SK-N-SH (cell line): Measurements from ENCODE around the gene C22orf31. TPM values are rescaled to one million over a fixed set of nuclear protein-coding genes. Genes with fewer than 3 reads are reported as not detected.

ENCODE experiments used
- CTCF ChIA-PET: fragments of 300-600, 350-600 bp; formaldehyde crosslinking; extraction: SDS; loops from one replicate; lab custom pipeline; 2021; lab: Yijun Ruan, JAX
- POLR2A ChIA-PET: fragments of 350-600 bp; sonication (Branson Sonifier 250); formaldehyde crosslinking; extraction: SDS; loops from one replicate; lab custom pipeline; 2020; ENCODE audit warnings: antibody characterized with exemption, inconsistent platforms; lab: Yijun Ruan, JAX
- DNase-seq: peaks from one replicate; pipeline ENCODE4 v3.0.0; 2012
- H2AFZ ChIP-seq: fragments of 200-600 bp; sonication (generic); 2 replicates; pipeline ENCODE4 v1.8.1; 2016; ENCODE audit warnings: antibody characterized with exemption, mild to moderate bottlenecking, low read depth
- H3F3A ChIP-seq: fragments of 200-600 bp; sonication (generic); replicated peaks from 2 replicates; pipeline ENCODE3; 2016; ENCODE audit warnings: antibody characterized with exemption, mild to moderate bottlenecking; ENCODE audit not compliant: insufficient read depth
- H3K27ac ChIP-seq, 2 experiments: fragments of 200-500 bp in 1 of 2; fragments of 200-600 bp in 1 of 2; sonication (Bioruptor generic) in 1 of 2; sonication (generic), shearing (Covaris generic) in 1 of 2; 2 replicates each; pipeline versions ENCODE4 v1.5.1 to v1.6.1; 2014 to 2016; ENCODE audit warnings: low read depth in 2 of 2, inconsistent platforms in 1 of 2, low read length in 1 of 2, mild to moderate bottlenecking in 1 of 2, mixed read lengths in 1 of 2
- H3K27me3 ChIP-seq: fragments of 200-600 bp; sonication (generic), shearing (Covaris generic); 2 replicates; pipeline ENCODE4 v1.6.1; 2016; ENCODE audit warnings: mixed run types; ENCODE audit not compliant: insufficient read depth
- H3K36me3 ChIP-seq, 2 experiments: fragments of 200-500 bp in 1 of 2; fragments of 200-600 bp in 1 of 2; sonication (Bioruptor generic) in 1 of 2; sonication (generic) in 1 of 2; replicated peaks in 1 of 2; 2 replicates each; pipeline versions ENCODE3 to v1.5.1; 2014 to 2016; ENCODE audit warnings: low read length in 1 of 2, mild to moderate bottlenecking in 1 of 2; ENCODE audit not compliant: insufficient read depth in 2 of 2, control insufficient read depth in 1 of 2
- H3K4me1 ChIP-seq, 2 experiments: fragments of 200-500 bp in 1 of 2; fragments of 200-600 bp in 1 of 2; sonication (Bioruptor generic) in 1 of 2; sonication (generic), shearing (Covaris generic) in 1 of 2; 2 replicates each; pipeline versions ENCODE4 v1.5.1 to v1.6.1; 2014 to 2016; ENCODE audit warnings: low read depth in 1 of 2, low read length in 1 of 2, mixed run types in 1 of 2; ENCODE audit not compliant: insufficient read depth in 2 of 2, control insufficient read depth in 1 of 2
- H3K4me2 ChIP-seq: fragments of 200-600 bp; sonication (generic), shearing (Covaris generic); 2 replicates; pipeline ENCODE4 v1.6.1; 2017; ENCODE audit warnings: mixed run types
- H3K4me3 ChIP-seq, 2 experiments: fragments of 200-500 bp in 1 of 2; fragments of 200-600 bp in 1 of 2; sonication (Bioruptor generic) in 1 of 2; sonication (generic), shearing (Covaris generic) in 1 of 2; 2 replicates each; pipeline versions ENCODE4 v1.5.1 to v1.8.1; 2014 to 2016; ENCODE audit warnings: low read depth in 2 of 2, inconsistent platforms in 1 of 2, low read length in 1 of 2, mild to moderate bottlenecking in 1 of 2, mixed read lengths in 1 of 2, moderate library complexity in 1 of 2
- H3K79me2 ChIP-seq: fragments of 200-600 bp; sonication (generic); 2 replicates; pipeline ENCODE4 v1.8.1; 2017; ENCODE audit warnings: mild to moderate bottlenecking; ENCODE audit not compliant: insufficient read depth
- H3K9ac ChIP-seq: fragments of 200-600 bp; sonication (generic); 2 replicates; pipeline ENCODE4 v1.6.1; 2017; ENCODE audit warnings: mixed run types
- H3K9me2 ChIP-seq: fragments of 200-600 bp; sonication (generic); 2 replicates; pipeline ENCODE4 v1.6.1; 2017; ENCODE audit warnings: mixed run types
- H3K9me3 ChIP-seq: fragments of 200-600 bp; sonication (generic); 2 replicates; pipeline ENCODE4 v1.6.1; 2017; ENCODE audit warnings: mixed run types, mild to moderate bottlenecking, moderate library complexity
- H4K20me1 ChIP-seq: fragments of 200-600 bp; sonication (generic); 2 replicates; pipeline ENCODE4 v1.6.1; 2017; ENCODE audit warnings: mild to moderate bottlenecking, mixed run types; ENCODE audit not compliant: insufficient read depth
- EP300 ChIP-seq, 2 experiments: IDR thresholded peaks; 2 replicates each; pipeline versions ENCODE4 v1.4.0 to v1.6.1; 2012; ENCODE audit warnings: borderline replicate concordance in 1 of 2, low read depth in 1 of 2, low read length in 1 of 2
- FOSL2 ChIP-seq: IDR thresholded peaks from 2 replicates; pipeline ENCODE4 v1.4.0; 2012; ENCODE audit warnings: low read depth, mild to moderate bottlenecking, moderate library complexity, borderline replicate concordance
- GABPA ChIP-seq: IDR thresholded peaks from 2 replicates; pipeline ENCODE4 v1.4.0; 2012; ENCODE audit warnings: low read depth, mild to moderate bottlenecking
- JUND ChIP-seq: IDR thresholded peaks from 2 replicates; pipeline ENCODE4 v1.4.0; 2012
- MAX ChIP-seq: IDR thresholded peaks from 2 replicates; pipeline ENCODE4 v1.4.0; 2012; ENCODE audit warnings: low read depth
- NFIC ChIP-seq: IDR thresholded peaks from 2 replicates; pipeline ENCODE4 v1.4.0; 2012; ENCODE audit warnings: borderline replicate concordance
- NRF1 ChIP-seq: IDR thresholded peaks from 2 replicates; pipeline ENCODE4 v1.6.1; 2012; ENCODE audit warnings: low read depth, mild to moderate bottlenecking, low read length
- POLR2AphosphoS5 ChIP-seq: IDR thresholded peaks from 2 replicates; pipeline ENCODE4 v1.6.1; 2012; ENCODE audit warnings: low read depth, low read length
- RAD21 ChIP-seq: IDR thresholded peaks from 2 replicates; pipeline ENCODE4 v1.6.1; 2012; ENCODE audit warnings: mild to moderate bottlenecking, low read length
- RCOR1 ChIP-seq: fragments of 150-350 bp; IDR thresholded peaks from 2 replicates; pipeline ENCODE4 v1.6.1; 2017; ENCODE audit warnings: antibody characterized with exemption, low read length
- RFX5 ChIP-seq: IDR thresholded peaks from 2 replicates; pipeline ENCODE4 v1.6.1; 2012; ENCODE audit warnings: mild to moderate bottlenecking, improper control_type of control experiment, low read length
- RXRA ChIP-seq: IDR thresholded peaks from 2 replicates; pipeline ENCODE4 v1.4.0; 2012; ENCODE audit warnings: low read depth, mild to moderate bottlenecking, borderline replicate concordance
- SIN3A ChIP-seq: IDR thresholded peaks from 2 replicates; pipeline ENCODE4 v1.6.1; 2012; ENCODE audit warnings: low read depth, mild to moderate bottlenecking, low read length, moderate library complexity, borderline replicate concordance
- TAF1 ChIP-seq: IDR thresholded peaks from 2 replicates; pipeline ENCODE4 v1.6.1; 2012; ENCODE audit warnings: low read depth, mild to moderate bottlenecking, low read length, moderate library complexity, borderline replicate concordance
- TCF12 ChIP-seq: IDR thresholded peaks from 2 replicates; pipeline ENCODE4 v1.4.0; 2012
- TEAD4 ChIP-seq: IDR thresholded peaks from 2 replicates; pipeline ENCODE4 v1.4.0; 2012; ENCODE audit warnings: mild to moderate bottlenecking, borderline replicate concordance; ENCODE audit not compliant: insufficient read depth
- YY1 ChIP-seq: IDR thresholded peaks from 2 replicates; pipeline ENCODE4 v1.4.0; 2012; ENCODE audit warnings: low read depth, mild to moderate bottlenecking
- WGBS: methylation state at CpG from one replicate; pipeline ENCODE4 v1.1.6; 2017; ENCODE audit warnings: low lambda C conversion rate; 5-methylcytosine and 5-hydroxymethylcytosine counted together
- polyA plus RNA-seq, 3 experiments: library from polyadenylated mRNA; depleted of rRNA; stranded (reverse); fragments of >200 nt; gene quantifications; 2 replicates each; pipeline ENCODE4 v1.2.3, GENCODE V29; 2012
- TF ChIP-seq, protein P1 (sequence below): fragments of 200-600 bp; sonication (generic); IDR thresholded peaks from 2 replicates; pipeline ENCODE4 v1.6.1; 2017; ENCODE audit warnings: antibody characterized with exemption, mild to moderate bottlenecking, moderate library complexity
- TF ChIP-seq, protein P2 (sequence below): fragments of 150-350 bp; IDR thresholded peaks from 2 replicates; pipeline ENCODE4 v1.6.1; 2016; ENCODE audit warnings: mild to moderate bottlenecking, low read depth, low read length
- TF ChIP-seq, protein P3 (sequence below): IDR thresholded peaks from 2 replicates; pipeline ENCODE4; 2012

Gene C22orf31
- polyA plus RNA-seq, 1 of the 3 experiments (the other 2 are of a cell fraction): not detected

GRCh38 chr22:29032014-29032475 is 29.6 kb downstream of the C22orf31 start:
- H3K4me2 ChIP-seq: peak overlapping the region; percentile 80
- H3F3A ChIP-seq: peaks cover 23% of the 10 kb centered on the region
- peak overlapping the region; percentile 51; the same call in 1 of the 2 replicates for H2AFZ ChIP-seq
- H3K9me2 ChIP-seq: no peaks in the 10 kb centered on the region
- peak overlapping the region; percentile 46 to 54; a peak in 3 of 4 replicates for H3K4me3 ChIP-seq
- H3K79me2 ChIP-seq: peaks cover 29% of the 10 kb centered on the region; the same call in 1 of the 2 replicates
- POLR2A ChIA-PET: no interaction called here
- no peaks in the 10 kb centered on the region for H3K9me3 ChIP-seq
- WGBS: 93% methylated on average over 8 of the region's 8 CpGs
- no peak for TF ChIP-seq NFIC
- TF ChIP-seq GABPA: no peak
- no peak for TF ChIP-seq YY1
- TF ChIP-seq RCOR1: no peak
- H3K9ac ChIP-seq: peak overlapping the region; percentile 80
- H3K4me1 ChIP-seq: peaks cover 22 to 32% of the 10 kb centered on the region in 2 experiments
- H3K36me3 ChIP-seq: no peaks in the 10 kb centered on the region
- peak overlapping the region; percentile 86 to 99 for H3K27ac ChIP-seq
- H4K20me1 ChIP-seq: no peaks in the 10 kb centered on the region
- DNase-seq: peak; percentile 44
- CTCF ChIA-PET: interaction anchor here (0.8 to 2.1 kb wide), 5 partner anchors 8 to 431 kb away, joined by 3 to 10 read pairs (median 5); no protein-coding TSS in a partner anchor
- H3K27me3 ChIP-seq: no peaks in the 10 kb centered on the region

DNA sequence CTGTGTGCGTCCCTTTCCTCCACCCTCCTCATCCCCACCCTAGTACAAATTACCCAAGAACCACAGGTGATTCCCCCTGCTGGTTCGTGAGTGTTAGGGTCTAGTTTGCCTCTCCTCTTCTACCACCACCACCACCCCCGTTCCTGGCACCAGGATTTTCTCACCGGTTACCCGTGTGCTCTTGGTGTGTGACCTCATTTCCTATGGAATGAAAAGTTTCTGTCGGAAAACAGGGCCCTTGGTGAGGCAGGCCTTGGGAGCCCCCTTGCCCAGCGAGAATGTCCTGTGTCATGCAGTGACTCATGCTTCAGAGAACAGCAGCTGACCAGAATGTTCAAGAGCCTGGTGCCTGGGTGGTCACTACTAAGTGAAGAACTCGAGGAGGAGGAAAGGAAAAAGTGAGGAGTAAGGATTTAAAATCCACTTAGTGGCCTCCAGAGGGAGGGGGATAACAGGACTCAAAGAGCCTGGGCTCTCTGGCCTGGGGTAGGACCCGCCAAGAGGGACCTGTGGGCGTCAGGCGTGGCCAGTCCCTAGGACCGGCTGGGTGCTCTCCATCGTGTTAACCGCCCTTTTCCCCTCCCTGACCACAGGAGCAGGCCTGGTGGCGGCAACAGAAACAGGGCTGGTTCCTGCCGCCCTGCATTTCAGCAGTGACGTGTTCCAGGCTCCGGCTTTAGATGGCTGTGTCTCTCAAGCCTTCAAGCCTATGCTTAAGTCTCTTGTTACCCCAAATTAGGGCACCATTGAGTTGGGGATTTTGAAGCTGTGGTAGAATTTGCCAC is 30.2 kb downstream of the C22orf31 start:
- POLR2A ChIA-PET: interaction anchor here (0.9 to 1.3 kb wide), 3 partner anchors 17 to 148 kb away, joined by 3 to 4 read pairs (median 3); partner anchors contain the start of gene ZNRF3
- Histone ChIP-seq H3K4me3 (peak overlapping the region; percentile 46 to 54), H3K27ac (peak overlapping the region; percentile 86 to 99), H4K20me1 (no peaks in the 10 kb centered on the region), H3K4me1 (peaks cover 22 to 32% of the 10 kb centered on the region in 2 experiments), H2AFZ (peak overlapping the region; percentile 75), H3K9ac (peak overlapping the region; percentile 80), H3K9me3 (no peaks in the 10 kb centered on the region), H3K9me2 (no peaks in the 10 kb centered on the region), H3K4me2 (peak overlapping the region; percentile 80), H3F3A (peaks cover 23% of the 10 kb centered on the region), H3K79me2 (peaks cover 29% of the 10 kb centered on the region; the same call in 1 of the 2 replicates), H3K27me3 (no peaks in the 10 kb centered on the region), H3K36me3 (no peaks in the 10 kb centered on the region)
- 7% methylated on average over 11 of the region's 18 CpGs for WGBS
- peak; percentile 70 for DNase-seq
- TF ChIP-seq TCF12 (peak; percentile 77), POLR2AphosphoS5 (peak; percentile 59; the same call in 1 of the 2 replicates), NFIC (peak; percentile 87), EP300 (IDR thresholded peaks at IDR 0.05; ENCODE audit: borderline replicate concordance in 1 of 2, low read depth in 1 of 2, low read length in 1 of 2) (peak in 1 of 2 experiments; percentile 86; a peak in 2 of 4 replicates), RFX5 (no peak), RAD21 (no peak), NRF1 (no peak), RXRA (peak; percentile 60; the same call in 1 of the 2 replicates), JUND (peak; percentile 88), TEAD4 (peak; percentile 54; the same call in 1 of the 2 replicates), GABPA (peak; percentile 42; the same call in 1 of the 2 replicates), MAX (peak; percentile 88), FOSL2 (peak; percentile 94), SIN3A (peak; percentile 57; the same call in 1 of the 2 replicates), TAF1 (peak; percentile 45; the same call in 1 of the 2 replicates)
- TF ChIP-seq, protein P1, sequence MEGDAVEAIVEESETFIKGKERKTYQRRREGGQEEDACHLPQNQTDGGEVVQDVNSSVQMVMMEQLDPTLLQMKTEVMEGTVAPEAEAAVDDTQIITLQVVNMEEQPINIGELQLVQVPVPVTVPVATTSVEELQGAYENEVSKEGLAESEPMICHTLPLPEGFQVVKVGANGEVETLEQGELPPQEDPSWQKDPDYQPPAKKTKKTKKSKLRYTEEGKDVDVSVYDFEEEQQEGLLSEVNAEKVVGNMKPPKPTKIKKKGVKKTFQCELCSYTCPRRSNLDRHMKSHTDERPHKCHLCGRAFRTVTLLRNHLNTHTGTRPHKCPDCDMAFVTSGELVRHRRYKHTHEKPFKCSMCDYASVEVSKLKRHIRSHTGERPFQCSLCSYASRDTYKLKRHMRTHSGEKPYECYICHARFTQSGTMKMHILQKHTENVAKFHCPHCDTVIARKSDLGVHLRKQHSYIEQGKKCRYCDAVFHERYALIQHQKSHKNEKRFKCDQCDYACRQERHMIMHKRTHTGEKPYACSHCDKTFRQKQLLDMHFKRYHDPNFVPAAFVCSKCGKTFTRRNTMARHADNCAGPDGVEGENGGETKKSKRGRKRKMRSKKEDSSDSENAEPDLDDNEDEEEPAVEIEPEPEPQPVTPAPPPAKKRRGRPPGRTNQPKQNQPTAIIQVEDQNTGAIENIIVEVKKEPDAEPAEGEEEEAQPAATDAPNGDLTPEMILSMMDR: peak; percentile 33; the same call in 1 of the 2 replicates
- TF ChIP-seq, protein P2, sequence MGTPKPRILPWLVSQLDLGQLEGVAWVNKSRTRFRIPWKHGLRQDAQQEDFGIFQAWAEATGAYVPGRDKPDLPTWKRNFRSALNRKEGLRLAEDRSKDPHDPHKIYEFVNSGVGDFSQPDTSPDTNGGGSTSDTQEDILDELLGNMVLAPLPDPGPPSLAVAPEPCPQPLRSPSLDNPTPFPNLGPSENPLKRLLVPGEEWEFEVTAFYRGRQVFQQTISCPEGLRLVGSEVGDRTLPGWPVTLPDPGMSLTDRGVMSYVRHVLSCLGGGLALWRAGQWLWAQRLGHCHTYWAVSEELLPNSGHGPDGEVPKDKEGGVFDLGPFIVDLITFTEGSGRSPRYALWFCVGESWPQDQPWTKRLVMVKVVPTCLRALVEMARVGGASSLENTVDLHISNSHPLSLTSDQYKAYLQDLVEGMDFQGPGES: no peak
- TF ChIP-seq, protein P3, sequence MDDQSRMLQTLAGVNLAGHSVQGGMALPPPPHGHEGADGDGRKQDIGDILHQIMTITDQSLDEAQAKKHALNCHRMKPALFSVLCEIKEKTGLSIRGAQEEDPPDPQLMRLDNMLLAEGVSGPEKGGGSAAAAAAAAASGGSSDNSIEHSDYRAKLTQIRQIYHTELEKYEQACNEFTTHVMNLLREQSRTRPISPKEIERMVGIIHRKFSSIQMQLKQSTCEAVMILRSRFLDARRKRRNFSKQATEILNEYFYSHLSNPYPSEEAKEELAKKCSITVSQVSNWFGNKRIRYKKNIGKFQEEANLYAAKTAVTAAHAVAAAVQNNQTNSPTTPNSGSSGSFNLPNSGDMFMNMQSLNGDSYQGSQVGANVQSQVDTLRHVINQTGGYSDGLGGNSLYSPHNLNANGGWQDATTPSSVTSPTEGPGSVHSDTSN: peak; percentile 72
- CTCF ChIA-PET: interaction anchor here (0.6 to 2.1 kb wide), 11 partner anchors 9 to 431 kb away, joined by 3 to 10 read pairs (median 3); no protein-coding TSS in a partner anchor
